Amygdala (tissue), 56 donors: ENCODE measurements around the gene CREB3L2.
A peak's percentile ranks its signal among the peaks of the same experiment; 100 is the strongest.
"Not testable (repeated sequence)": the region's sequence is repeated elsewhere in the genome, so short reads cannot be mapped to it uniquely, and the experiment has no call there.

ENCODE experiments used
- DNase-seq, 56 donors: peaks; one replicate each; lab custom pipeline; 2025; lab: John Stamatoyannopoulos, UW

CREB3L2 gene

GRCh38 chr7:137990251-137990941 is 11.5 kb downstream of the CREB3L2 start:
- DNase-seq: no peak

- DNase-seq: no peak
These were observed 12.3 kb downstream of the CREB3L2 start for GRCh38 chr7:137989590-137989989.

DNA sequence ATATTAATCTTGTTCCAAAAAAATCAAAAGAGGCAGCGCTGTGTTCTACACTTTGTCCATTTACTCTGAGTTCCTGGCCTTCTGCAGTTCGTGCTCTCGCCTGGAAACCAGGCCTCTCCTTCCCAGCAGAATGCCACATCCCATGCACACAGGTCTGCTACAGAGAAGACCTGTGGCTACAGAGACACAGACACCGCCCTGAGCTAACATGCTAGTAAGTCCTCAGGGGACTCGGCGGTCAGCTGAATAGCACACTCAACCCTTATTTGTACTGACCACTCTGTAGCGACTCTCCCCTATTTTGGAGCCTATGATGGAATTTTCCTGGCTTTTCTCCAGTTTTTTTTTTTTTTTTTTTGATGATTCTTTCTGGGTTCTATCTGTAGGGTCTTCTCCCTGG is 12.8 kb downstream of the CREB3L2 start:
- DNase-seq: no peak

- DNase-seq: no peak
These were observed 13.9 kb downstream of the CREB3L2 start for GRCh38 chr7:137987968-137988367.

GRCh38 chr7:137987563-137987962 is 14.3 kb downstream of the CREB3L2 start:
- no peak for DNase-seq

DNA sequence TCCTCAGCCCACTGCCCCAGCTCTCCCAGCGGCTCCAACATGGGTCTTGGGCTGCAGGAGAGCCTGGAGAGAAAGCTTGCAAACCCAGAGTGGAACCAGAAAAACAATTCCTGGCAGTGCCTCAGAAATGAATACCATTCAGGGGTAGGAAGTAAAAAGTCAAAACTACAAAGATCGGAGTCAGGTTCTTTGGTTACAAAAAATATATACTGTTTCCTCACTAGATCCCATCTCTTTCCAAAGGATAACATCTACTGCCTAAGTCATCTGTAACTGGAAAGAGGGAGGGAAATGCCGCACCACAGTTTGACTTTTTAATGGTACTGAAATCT is 14.9 kb downstream of the CREB3L2 start:
- no peak for DNase-seq

DNA sequence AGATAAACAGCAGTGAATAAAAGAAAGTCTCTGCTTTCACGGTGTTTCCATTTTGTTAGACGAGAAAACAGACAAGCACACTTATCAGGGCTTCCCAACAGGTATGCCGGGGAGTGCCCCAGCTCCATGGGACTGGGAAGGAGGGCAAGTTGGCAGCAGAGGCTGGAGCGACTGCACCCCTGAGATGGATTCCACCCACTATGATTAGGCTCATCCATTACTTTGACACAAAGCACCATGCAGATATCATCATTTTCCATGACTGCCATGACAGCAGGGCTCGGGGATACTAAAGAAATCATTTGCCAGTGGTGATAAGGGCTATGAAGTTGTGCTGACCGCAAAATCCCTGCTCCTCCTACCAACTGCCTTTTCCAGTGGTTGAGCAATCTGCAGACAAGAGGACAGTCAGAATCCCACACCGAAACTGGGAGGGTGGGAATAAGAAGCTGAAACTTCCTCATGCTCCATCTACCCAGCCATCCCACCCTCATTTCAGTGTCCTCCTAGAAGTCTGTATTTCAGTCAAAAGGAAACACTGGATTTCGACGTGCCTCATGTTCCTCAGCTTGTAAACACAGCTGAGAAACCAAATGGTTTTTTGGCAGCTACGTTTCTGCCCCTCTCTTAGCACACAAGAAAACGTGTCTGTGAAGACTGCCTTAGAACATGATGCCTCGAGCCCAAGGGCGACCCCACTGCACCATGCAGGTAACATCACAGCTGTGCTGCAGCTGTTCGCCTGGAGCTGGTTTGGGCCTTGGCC is 15.5 kb downstream of the CREB3L2 start:
- no peak for DNase-seq

DNA sequence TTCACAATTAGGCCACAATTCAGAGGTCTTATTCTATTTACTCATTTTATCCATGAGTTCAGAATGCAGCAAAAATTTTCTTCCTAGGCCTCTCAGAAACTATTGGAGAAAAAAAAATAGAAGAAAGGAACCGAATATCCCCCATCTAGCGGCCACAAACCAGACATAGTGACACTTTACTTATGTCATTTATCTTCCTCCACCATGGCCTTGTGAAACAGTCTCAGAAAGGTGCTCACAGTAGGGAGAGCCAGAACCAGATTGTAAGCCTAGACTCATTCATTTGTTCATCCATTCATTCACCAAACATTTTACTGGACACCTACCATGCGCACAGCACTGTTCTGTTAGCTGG is 16.0 kb downstream of the CREB3L2 start:
- no peak for DNase-seq

DNA sequence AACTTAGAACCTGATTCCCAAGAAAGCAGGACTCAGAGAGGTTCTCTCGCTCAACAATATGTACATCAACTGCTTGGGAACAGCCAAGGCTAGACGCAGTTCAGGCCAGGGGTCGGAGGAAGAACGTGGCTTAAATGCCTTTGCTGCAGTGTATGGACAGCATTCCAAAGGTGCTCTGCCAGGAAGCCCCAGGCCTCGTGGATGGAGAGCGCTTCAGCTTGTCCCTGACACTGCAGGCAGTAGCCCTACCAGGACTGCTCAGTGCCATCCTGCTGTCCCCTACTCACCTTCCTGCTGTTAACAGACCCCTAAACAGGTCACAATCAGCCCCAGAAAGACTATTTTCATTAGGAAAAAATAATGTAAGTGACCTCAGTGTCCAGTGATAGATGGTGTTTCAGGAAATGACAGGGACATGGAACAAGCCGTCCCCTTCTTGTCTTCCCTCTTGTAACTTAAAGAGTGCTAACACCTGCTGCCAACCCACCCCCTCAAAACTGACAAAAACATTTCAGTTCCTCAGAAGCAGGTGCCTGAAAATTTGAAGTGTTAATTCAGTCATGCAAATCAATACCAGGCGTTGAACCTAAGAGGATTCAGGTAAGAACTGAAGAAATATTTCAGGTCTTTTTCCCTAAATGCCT is 16.5 kb downstream of the CREB3L2 start:
- DNase-seq: no peak

DNA sequence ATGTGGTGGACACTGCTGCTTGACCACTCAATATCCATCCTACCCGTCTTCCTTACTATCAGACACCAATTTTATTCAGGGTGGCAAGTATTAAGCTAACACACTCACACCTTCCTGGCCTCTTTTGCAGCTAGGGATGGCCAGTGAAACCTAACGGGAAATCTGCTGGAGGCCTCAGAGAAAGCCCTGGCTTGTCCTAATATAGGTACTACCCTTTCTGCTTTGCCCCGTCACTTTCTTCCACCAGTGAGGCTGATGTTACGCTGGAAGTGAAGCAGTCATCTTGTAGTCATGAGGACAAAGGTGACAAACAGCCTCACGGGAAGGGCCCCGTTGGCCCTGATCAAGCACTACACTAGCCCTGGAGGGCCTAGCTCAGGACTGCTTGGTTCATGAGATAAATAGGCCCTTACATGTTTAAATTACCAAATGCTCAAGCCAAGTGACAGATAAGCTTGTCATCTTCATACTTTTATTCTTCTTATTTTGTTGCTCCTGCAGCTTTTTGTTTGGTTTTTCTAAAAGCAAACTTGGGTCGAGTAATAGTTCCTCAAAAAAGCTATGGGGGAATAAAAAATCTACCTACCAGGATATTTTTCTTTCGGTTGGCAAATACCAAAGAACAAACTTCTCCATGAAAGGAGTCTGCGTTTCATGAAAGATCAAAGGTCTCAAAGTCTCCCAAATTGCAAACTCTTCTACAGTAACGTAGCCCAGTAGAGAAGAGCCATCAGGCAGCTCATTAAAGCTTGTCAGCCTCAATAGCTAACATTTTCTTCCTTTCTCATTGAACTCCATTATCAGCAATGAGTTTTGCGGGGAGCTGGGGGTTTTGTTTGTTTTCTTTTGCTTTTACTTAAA is 17.5 kb downstream of the CREB3L2 start:
- no peak for DNase-seq

- DNase-seq: peak in 22 of 56 donors; percentile 9 to 63 (median 26)
These were observed 18.4 kb downstream of the CREB3L2 start for GRCh38 chr7:137983323-137984008.

DNA sequence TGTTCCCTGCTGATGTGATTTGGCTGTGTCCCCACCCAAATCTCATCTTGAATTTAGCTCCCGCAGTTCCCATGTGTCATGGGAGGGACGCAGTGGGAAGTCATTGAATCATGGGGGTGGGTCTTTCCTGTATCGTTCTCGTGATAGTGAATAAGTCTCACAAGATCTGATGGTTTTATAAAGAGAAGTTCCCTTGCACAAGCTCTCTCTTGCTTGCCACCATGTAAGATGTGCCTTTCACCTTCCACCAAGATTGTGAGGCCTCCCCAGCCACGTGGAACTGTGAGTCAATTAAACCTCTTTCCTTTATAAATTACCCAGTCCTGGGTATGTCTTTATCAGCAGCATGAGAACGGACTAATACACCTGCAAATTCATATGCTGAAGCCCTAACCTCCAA is 19.5 kb downstream of the CREB3L2 start:
- DNase-seq: not testable (repeated sequence)

GRCh38 chr7:137981668-137982067 is 20.2 kb downstream of the CREB3L2 start:
- no peak for DNase-seq

DNA sequence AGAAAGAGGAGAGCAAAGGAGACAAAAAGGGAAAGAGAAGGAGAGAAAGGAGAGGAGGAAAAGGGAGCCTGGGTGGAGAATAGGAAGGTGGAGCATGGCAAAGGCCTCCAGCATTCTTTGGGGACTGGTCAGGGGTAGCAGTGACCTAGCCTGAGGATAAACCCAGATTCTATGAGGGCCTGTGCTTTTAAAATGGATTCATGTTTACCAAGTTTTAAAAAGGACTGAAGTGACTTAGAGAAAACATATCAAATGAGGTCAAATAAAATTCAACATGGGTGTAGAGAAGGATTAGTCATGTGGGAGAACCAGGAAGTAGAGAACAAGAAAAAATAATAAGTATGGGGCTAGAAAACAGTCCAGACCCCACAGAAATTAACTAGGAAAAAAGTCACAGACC is 20.7 kb downstream of the CREB3L2 start:
- DNase-seq: no peak

- no peak for DNase-seq
These were observed 21.6 kb downstream of the CREB3L2 start for GRCh38 chr7:137980308-137980707.

DNA sequence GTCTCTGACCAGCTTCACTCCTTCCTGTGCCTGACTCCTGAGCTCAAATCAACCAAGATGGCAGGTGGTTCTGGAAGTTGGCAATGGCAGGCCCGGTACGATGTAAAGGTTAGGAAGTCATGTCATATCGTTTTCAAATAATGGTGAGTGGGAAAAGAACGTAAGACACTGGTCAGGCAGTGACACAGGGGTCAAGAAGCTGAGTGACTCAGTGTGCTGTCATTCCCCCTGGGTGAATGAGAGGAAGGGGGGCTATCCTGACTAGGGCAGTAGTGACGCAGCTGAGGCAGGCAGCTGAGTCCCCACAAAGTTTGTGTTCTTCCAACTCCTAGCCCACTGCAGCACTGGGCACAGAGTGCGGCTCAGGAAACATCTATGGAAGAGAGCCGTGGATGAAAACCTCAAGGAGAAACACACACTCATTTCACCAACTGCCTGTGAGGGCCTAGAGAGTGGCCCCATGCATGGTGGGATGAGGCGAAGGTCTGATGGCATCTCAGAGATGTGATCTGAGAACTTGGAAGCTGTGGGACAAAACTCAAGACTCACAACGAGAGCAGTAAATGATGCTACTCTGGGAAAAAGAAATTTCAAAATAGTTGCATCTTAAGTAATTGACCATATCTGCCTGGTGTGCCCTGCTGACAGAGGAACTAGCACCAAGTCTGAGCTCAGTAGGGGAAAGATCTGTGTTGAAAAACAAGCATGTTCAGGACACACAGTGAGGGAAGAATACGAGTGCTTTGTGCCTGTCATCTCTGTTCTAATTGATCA is 23.2 kb downstream of the CREB3L2 start:
- DNase-seq: peak in 2 of 56 donors; percentile 19 to 33

GRCh38 chr7:137977173-137977572 is 24.7 kb downstream of the CREB3L2 start:
- no peak for DNase-seq

DNA sequence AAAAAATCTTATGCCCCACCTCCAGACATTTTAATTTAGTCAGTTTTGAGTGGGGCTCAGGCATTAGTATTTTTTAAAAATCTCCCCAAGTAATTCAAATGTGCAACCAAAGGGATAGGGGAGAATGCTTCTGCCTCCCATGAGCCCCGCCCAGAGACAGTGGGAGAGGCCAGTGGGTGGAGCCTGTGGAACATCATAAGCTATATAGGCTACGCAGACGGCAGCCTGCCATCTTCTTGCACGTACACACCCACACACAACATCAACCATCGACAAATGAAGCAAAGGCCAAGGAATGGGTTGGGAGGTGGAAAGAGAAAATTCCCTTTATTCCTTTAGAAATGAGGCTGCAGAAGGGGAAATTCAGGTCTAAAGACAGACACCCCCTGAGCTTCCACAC is 25.2 kb downstream of the CREB3L2 start:
- peak in 1 of 56 donors; percentile 11 for DNase-seq

DNA sequence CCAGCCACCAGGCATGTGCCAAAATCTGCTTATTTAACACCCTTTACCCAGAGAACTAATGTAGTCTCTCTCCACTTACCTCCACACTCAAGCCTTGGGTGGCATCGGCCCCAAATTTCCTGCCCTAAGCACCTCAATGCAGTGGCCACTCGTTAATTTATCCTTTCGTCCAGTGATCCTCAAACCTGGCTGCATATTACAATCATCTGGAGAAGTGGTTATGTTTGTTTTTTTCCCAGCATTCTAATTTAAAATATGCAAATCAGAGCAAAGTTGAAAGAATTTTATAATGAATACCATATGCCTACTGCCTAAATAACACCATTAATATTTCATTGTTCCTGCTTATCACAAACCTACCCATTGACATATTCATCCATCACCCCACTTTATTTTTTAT is 25.7 kb downstream of the CREB3L2 start:
- no peak for DNase-seq

GRCh38 chr7:137975768-137976167 is 26.1 kb downstream of the CREB3L2 start:
- DNase-seq: peak in 1 of 56 donors; percentile 15
